Colonic mucosa (tissue), 4 donors: ENCODE results near the gene ATP6V0D1. TPM values are rescaled to one million over a fixed set of nuclear protein-coding genes. Genes with fewer than 3 reads are reported as not detected.

Source experiments
- DNase-seq: peaks from one replicate; pipeline ENCODE4 v3.0.0-alpha.2; 2020
- H3K27ac ChIP-seq: fragments of 200-600 bp; one replicate; pipeline ENCODE4 v1.8.0; 2021
- H3K27me3 ChIP-seq: fragments of 200-600 bp; one replicate; pipeline ENCODE4 v1.8.0; 2021
- H3K36me3 ChIP-seq: fragments of 200-600 bp; one replicate; pipeline ENCODE4 v1.8.0; 2021
- H3K4me1 ChIP-seq: fragments of 200-600 bp; one replicate; pipeline ENCODE4 v1.8.0; 2021; ENCODE audit warnings: mild to moderate bottlenecking
- H3K4me3 ChIP-seq: fragments of 200-600 bp; one replicate; pipeline ENCODE4 v1.8.0; 2021
- H3K9ac ChIP-seq, 2 donors: one replicate each; pipeline ENCODE4 v1.7.0; 2013; ENCODE audit warnings: control low read depth in 2 of 2, low read depth in 2 of 2, low read length in 2 of 2
- H3K9me3 ChIP-seq: fragments of 200-600 bp; one replicate; pipeline ENCODE4 v1.8.0; 2021
- CTCF ChIP-seq: fragments of 200-600 bp; IDR thresholded peaks from one replicate; pipeline ENCODE4 v1.8.0; 2022; ENCODE audit warnings: antibody characterized with exemption, mild to moderate bottlenecking
- intact Hi-C: fragments of 100-400 bp; cut with DNase I; formaldehyde crosslinking; loops from one replicate; pipeline ENCODE4 v1.14.1; 2022
- total RNA-seq, 2 donors: library from RNA; stranded (reverse); fragmentation: NEBNext Ultra II Directional in 1 of 2; extraction: Animal tissue kit (Norgen Biotek cat#: 25700) in 1 of 2; gene quantifications; one replicate each; pipeline ENCODE4 v1.2.1, GENCODE V29; 2021
- donor health status: healthy.
- donor health status: DM: no; HTN: no; CAD: no.
- donor health status: DM: no; HTN: no; CAD: no.

The ATP6V0D1 gene
- total RNA-seq, 2 donors from 2014 or later = 194 to 195 TPM

- no peaks in the 10 kb centered on the region for H3K36me3 ChIP-seq
- no peaks in the 10 kb centered on the region for H3K9me3 ChIP-seq
- H3K27me3 ChIP-seq = no peaks in the 10 kb centered on the region
- peak; percentile 54 for DNase-seq
- no peak overlapping the region for H3K4me3 ChIP-seq
- intact Hi-C loops = no loop called here
- H3K4me1 ChIP-seq = peaks cover 46% of the 10 kb centered on the region
- H3K27ac ChIP-seq = peak overlapping the region; percentile 92
- TF ChIP-seq CTCF = no peak
- H3K9ac ChIP-seq = peak overlapping the region; percentile 78 to 91
These were observed 20.8 kb downstream of the ATP6V0D1 start for GRCh38 chr16:67460168-67460567.

GRCh38 chr16:67459861-67460150 lies 21.2 kb downstream of the ATP6V0D1 start:
- DNase-seq = no peak
- H3K4me3 ChIP-seq = no peak overlapping the region
- H3K27me3 ChIP-seq = no peaks in the 10 kb centered on the region
- peaks cover 43% of the 10 kb centered on the region for H3K4me1 ChIP-seq
- intact Hi-C loops = no loop called here
- no peaks in the 10 kb centered on the region for H3K9me3 ChIP-seq
- H3K36me3 ChIP-seq = no peaks in the 10 kb centered on the region
- H3K9ac ChIP-seq = peak overlapping the region; percentile 78 to 91
- no peak for TF ChIP-seq CTCF
- H3K27ac ChIP-seq = peak overlapping the region; percentile 92

GRCh38 chr16:67459066-67459860 lies 21.7 kb downstream of the ATP6V0D1 start:
- no peak for TF ChIP-seq CTCF
- intact Hi-C loops = no loop called here
- H3K4me1 ChIP-seq = peaks cover 39% of the 10 kb centered on the region
- peak overlapping the region; percentile 92 for H3K27ac ChIP-seq
- peak overlapping the region; percentile 24 for H3K4me3 ChIP-seq
- H3K9ac ChIP-seq = peak overlapping the region; percentile 78 to 91
- no peaks in the 10 kb centered on the region for H3K36me3 ChIP-seq
- peak; percentile 80 for DNase-seq
- no peaks in the 10 kb centered on the region for H3K27me3 ChIP-seq
- H3K9me3 ChIP-seq = no peaks in the 10 kb centered on the region

- intact Hi-C loops = no loop called here
- Histone ChIP-seq H3K27ac (peak overlapping the region; percentile 92), H3K4me1 (peaks cover 39% of the 10 kb centered on the region), H3K4me3 (peak overlapping the region; percentile 24), H3K9ac (peak overlapping the region; percentile 69 to 91), H3K9me3 (no peaks in the 10 kb centered on the region), H3K27me3 (no peaks in the 10 kb centered on the region), H3K36me3 (no peaks in the 10 kb centered on the region)
- TF ChIP-seq CTCF = no peak
- peak; percentile 19 for DNase-seq
These were observed 22.8 kb downstream of the ATP6V0D1 start for GRCh38 chr16:67458121-67458641.

- peak overlapping the region; percentile 92 for H3K27ac ChIP-seq
- H3K9ac ChIP-seq = peak overlapping the region; percentile 69 to 91
These were observed 23.3 kb downstream of the ATP6V0D1 start for GRCh38 chr16:67457611-67458010.

More at GRCh38 chr16:67457611-67458010, 23.3 kb downstream of the ATP6V0D1 start:
- Histone ChIP-seq H3K4me3 (peak overlapping the region; percentile 3), H3K36me3 (no peaks in the 10 kb centered on the region), H3K4me1 (peaks cover 39% of the 10 kb centered on the region), H3K9me3 (no peaks in the 10 kb centered on the region), H3K27me3 (no peaks in the 10 kb centered on the region)
- TF ChIP-seq CTCF = no peak
- no peak for DNase-seq
- intact Hi-C loops = no loop called here
